HCT116 (cell line): ENCODE measurements around the gene SEMA4D. TPM values are rescaled to one million over a fixed set of nuclear protein-coding genes. Genes with fewer than 3 reads are reported as not detected.
A peak's percentile ranks its signal among the peaks of the same experiment; 100 is the strongest.

Source experiments
- ATAC-seq: fragments of 200-7000 bp; cut with Tn5 transposase; 2 replicates; pipeline ENCODE4 v1.9.1; 2020; ENCODE audit warnings: mild to moderate bottlenecking, moderate library complexity
- BruUV-seq: library from RNA; stranded (reverse); fragments of 400-500 nt; replicated peaks from 2 replicates; lab custom pipeline; 2021; lab: Mats Ljungman, UMichigan
- CTCF ChIA-PET: fragments of 300-600 bp; sonication (Branson Sonifier 250); formaldehyde crosslinking; loops from one replicate; lab custom pipeline; 2021; ENCODE audit warnings: antibody characterized with exemption; lab: Charles Lee
- POLR2A ChIA-PET: fragments of 300-600, 350-600 bp; sonication (Branson Sonifier 250); formaldehyde crosslinking; loops from one replicate; lab custom pipeline; 2021; ENCODE audit warnings: antibody characterized with exemption; lab: Charles Lee
- RAD21 ChIA-PET, 2 experiments: fragments of 300-600 bp; sonication (Branson Sonifier 250); formaldehyde crosslinking; loops; one replicate each; lab custom pipeline; 2023; ENCODE audit warnings: low total read pairs in 2 of 2; ENCODE audit not compliant: uncharacterized antibody in 2 of 2, unreplicated experiment in 2 of 2, low non-redundant PET in 1 of 2; lab: Charles Lee
- DNase-seq: peaks from one replicate; pipeline ENCODE4 v3.0.0-alpha.2; 2010; ENCODE audit warnings: low read depth, low spot score
- H2AFZ ChIP-seq: fragments of 200-600 bp; shearing (Covaris generic), sonication (generic); 2 replicates; pipeline ENCODE4 v1.6.1; 2017; ENCODE audit warnings: low read depth, mixed run types, mixed read lengths, antibody characterized with exemption, low read length; ENCODE audit not compliant: poor library complexity, severe bottlenecking
- H3K27ac ChIP-seq: 2 replicates; pipeline ENCODE4 v1.5.1; 2012; ENCODE audit warnings: low read depth, low read length
- H3K27me3 ChIP-seq: fragments of 200-600 bp; sonication (generic); 2 replicates; pipeline ENCODE4 v1.6.1; 2016; ENCODE audit warnings: mixed run types, low read length, mixed read lengths; ENCODE audit not compliant: insufficient read depth
- H3K36me3 ChIP-seq, 2 experiments: fragments of 200-500 bp in 1 of 2; fragments of 200-600 bp in 1 of 2; sonication (Bioruptor generic) in 1 of 2; sonication (generic) in 1 of 2; 2 replicates each; pipeline versions ENCODE4 v1.5.1 to v1.6.1; 2014 to 2016; ENCODE audit warnings: low read length in 2 of 2, inconsistent platforms in 1 of 2, mixed read lengths in 1 of 2, mixed run types in 1 of 2; ENCODE audit not compliant: insufficient read depth in 2 of 2, control insufficient read depth in 1 of 2
- H3K4me1 ChIP-seq, 2 experiments: fragments of 200-600 bp in 1 of 2; sonication (generic) in 1 of 2; 2 replicates each; pipeline versions ENCODE4 v1.5.1 to v1.6.1; 2012 to 2017; ENCODE audit warnings: low read length in 2 of 2, inconsistent platforms in 1 of 2, mild to moderate bottlenecking in 1 of 2, mixed read lengths in 1 of 2, mixed run types in 1 of 2, moderate library complexity in 1 of 2; ENCODE audit not compliant: insufficient read depth in 2 of 2, control insufficient read depth in 1 of 2
- H3K4me2 ChIP-seq: fragments of 200-600 bp; sonication (generic); 2 replicates; pipeline ENCODE4 v1.6.1; 2017; ENCODE audit warnings: mixed run types, low read length, mixed read lengths
- H3K4me3 ChIP-seq, 2 experiments: fragments of 200-600 bp in 1 of 2; sonication (generic) in 1 of 2; replicated peaks in 1 of 2; 2 replicates each; pipeline ENCODE4 v1.5.1; 2011 to 2016; ENCODE audit warnings: low read length in 2 of 2, control low read depth in 1 of 2, low read depth in 1 of 2, mild to moderate bottlenecking in 1 of 2, mixed read lengths in 1 of 2, mixed run types in 1 of 2
- H3K79me2 ChIP-seq: fragments of 200-600 bp; sonication (generic); 2 replicates; pipeline ENCODE4 v1.6.1; 2017; ENCODE audit warnings: mild to moderate bottlenecking, mixed run types, low read length, moderate library complexity, mixed read lengths; ENCODE audit not compliant: insufficient read depth
- H3K9ac ChIP-seq: fragments of 200-600 bp; sonication (generic); 2 replicates; pipeline ENCODE4 v1.6.1; 2016; ENCODE audit warnings: low read length, mixed read lengths
- H3K9me2 ChIP-seq: fragments of 200-600 bp; sonication (generic), shearing (Covaris generic); 2 replicates; pipeline ENCODE4 v1.6.1; 2017; ENCODE audit warnings: mixed run types, mild to moderate bottlenecking, moderate library complexity; ENCODE audit not compliant: insufficient read depth
- H3K9me3 ChIP-seq, 2 experiments: fragments of 200-500 bp in 1 of 2; fragments of 200-600 bp in 1 of 2; sonication (Bioruptor generic) in 1 of 2; sonication (generic) in 1 of 2; 2 replicates each; pipeline ENCODE4 v1.6.1; 2014 to 2017; ENCODE audit warnings: low read length in 2 of 2, mixed read lengths in 2 of 2, inconsistent platforms in 1 of 2, low read depth in 1 of 2, mild to moderate bottlenecking in 1 of 2, mixed run types in 1 of 2, moderate library complexity in 1 of 2; ENCODE audit not compliant: control insufficient read depth in 1 of 2, insufficient read depth in 1 of 2
- H4K20me1 ChIP-seq: fragments of 200-600 bp; sonication (generic), shearing (Covaris generic); 2 replicates; pipeline ENCODE4 v1.6.1; 2017; ENCODE audit warnings: mixed run types, mild to moderate bottlenecking, moderate library complexity; ENCODE audit not compliant: insufficient read depth
- EGR1 ChIP-seq: IDR thresholded peaks from 2 replicates; pipeline ENCODE4 v1.6.1; 2012; ENCODE audit warnings: low read depth
- EZH2 ChIP-seq: fragments of 200-600 bp; sonication (generic); IDR thresholded peaks from 2 replicates; pipeline ENCODE4 v1.6.1; 2017; ENCODE audit warnings: antibody characterized with exemption, mixed run types
- EZH2phosphoT487 ChIP-seq: fragments of 200-600 bp; IDR thresholded peaks from 2 replicates; pipeline ENCODE4 v1.6.1; 2018; ENCODE audit warnings: antibody characterized with exemption, borderline replicate concordance
- FOSL1 ChIP-seq: IDR thresholded peaks from 2 replicates; pipeline ENCODE4 v1.6.1; 2012; ENCODE audit warnings: low read depth
- JUND ChIP-seq: IDR thresholded peaks from 2 replicates; pipeline ENCODE4 v1.6.1; 2012
- POLR2AphosphoS5 ChIP-seq: IDR thresholded peaks from 2 replicates; pipeline ENCODE4 v1.6.1; 2011; ENCODE audit warnings: mild to moderate bottlenecking, low read depth, low read length, moderate library complexity
- REST ChIP-seq: IDR thresholded peaks from 2 replicates; pipeline ENCODE4 v1.6.1; 2012; ENCODE audit warnings: low read depth
- SIN3A ChIP-seq: IDR thresholded peaks from 2 replicates; pipeline ENCODE4 v1.6.1; 2012; ENCODE audit warnings: low read depth
- SP1 ChIP-seq: IDR thresholded peaks from 2 replicates; pipeline ENCODE4 v1.6.1; 2012; ENCODE audit warnings: low read depth
- SRF ChIP-seq: IDR thresholded peaks from 2 replicates; pipeline ENCODE4 v1.6.1; 2012; ENCODE audit warnings: low read depth
- TCF7L2 ChIP-seq: IDR thresholded peaks from 2 replicates; pipeline ENCODE4 v1.7.0; 2011; ENCODE audit warnings: borderline replicate concordance, inconsistent platforms; ENCODE audit not compliant: insufficient read depth, insufficient read length; ENCODE audit errors: extremely low read depth
- ZBTB33 ChIP-seq: IDR thresholded peaks from 2 replicates; pipeline ENCODE4 v1.6.1; 2011; ENCODE audit warnings: mild to moderate bottlenecking, low read length, moderate library complexity; ENCODE audit not compliant: insufficient replicate concordance; ENCODE audit errors: extremely low read depth
- ZFX ChIP-seq: fragments of 450-650 bp; IDR thresholded peaks from 2 replicates; pipeline ENCODE4 v1.6.1; 2017
- ZNF274 ChIP-seq: fragments of 200-500 bp; sonication (Bioruptor generic); IDR thresholded peaks from 2 replicates; pipeline ENCODE4 v1.6.1; 2014; ENCODE audit warnings: mild to moderate bottlenecking, low read depth, low read length, inconsistent platforms
- intact Hi-C: fragments of 100-400 bp; cut with micrococcal nuclease; formaldehyde crosslinking; loops from 2 replicates; pipeline ENCODE4 v1.10.0; 2022
- total RNA-seq: library from RNA; stranded (reverse); gene quantifications from one replicate; pipeline ENCODE4 v1.2.1, GENCODE V29; 2021; ENCODE audit not compliant: unreplicated experiment

Gene SEMA4D
- total RNA-seq, 1 experiment from 2014 or later = 32.0 TPM

- ATAC-seq (peak; percentile 72), DNase-seq (no peak)
- H3K27ac ChIP-seq = peak overlapping the region; percentile 61; the same call in 1 of the 2 replicates
- ChIA-PET CTCF (no interaction called here), POLR2A (no interaction called here), RAD21 (no interaction called here)
- no peaks in the 10 kb centered on the region for H3K9me2 ChIP-seq
- H3K4me1 ChIP-seq = peaks cover 12 to 15% of the 10 kb centered on the region in 2 experiments
- H3K27me3 ChIP-seq = no peaks in the 10 kb centered on the region
- no peaks in the 10 kb centered on the region for H3K9me3 ChIP-seq
- H3K9ac ChIP-seq = peak overlapping the region; percentile 71
- H3K36me3 ChIP-seq = no peaks in the 10 kb centered on the region
- peak overlapping the region; percentile 90 for H3K4me2 ChIP-seq
- peak overlapping the region; percentile 68 to 73 for H3K4me3 ChIP-seq
- H2AFZ ChIP-seq = no peak overlapping the region
- H3K79me2 ChIP-seq = peaks cover 41% of the 10 kb centered on the region
- BruUV-seq = no TSS peak
- intact Hi-C loops = loop anchor here (5.0 kb wide), 1 partner anchor 65 kb away; no protein-coding TSS in a partner anchor
- no peaks in the 10 kb centered on the region for H4K20me1 ChIP-seq
- TF ChIP-seq EGR1 = no peak
- no peak for TF ChIP-seq EZH2phosphoT487
- TF ChIP-seq ZFX = peak; percentile 57
- no peak for TF ChIP-seq ZNF274
- no peak for TF ChIP-seq SRF
- TF ChIP-seq EZH2 = no peak
Measured at GRCh38 chr9:89497257-89497963, 503 bp downstream of the SEMA4D start.

- intact Hi-C loops = loop anchor here (5.0 kb wide), 1 partner anchor 64 kb away; no protein-coding TSS in a partner anchor
- peak overlapping the region; percentile 71 for H3K9ac ChIP-seq
- H3K79me2 ChIP-seq = peaks cover 46% of the 10 kb centered on the region
- TSS peak; percentile 64 for BruUV-seq
- no peak for TF ChIP-seq ZFX
- TF ChIP-seq SIN3A = no peak
- TF ChIP-seq ZBTB33 = no peak
- no peak for TF ChIP-seq SP1
- TF ChIP-seq JUND = no peak
- no peak for TF ChIP-seq TCF7L2
- TF ChIP-seq ZNF274 = no peak
- TF ChIP-seq FOSL1 = no peak
- TF ChIP-seq REST = no peak
- TF ChIP-seq POLR2AphosphoS5 = no peak
- no peaks in the 10 kb centered on the region for H3K9me2 ChIP-seq
- ChIA-PET CTCF (no interaction called here), RAD21 (interaction anchor here in 1 of 2 experiments (0.5 kb wide), 1 partner anchor 54 kb away, joined by 4 read pairs; no protein-coding TSS in a partner anchor), POLR2A (no interaction called here)
- no peaks in the 10 kb centered on the region for H3K9me3 ChIP-seq
- DNase-seq (no peak), ATAC-seq (no peak)
- H3K4me2 ChIP-seq = peak overlapping the region; percentile 90
- H4K20me1 ChIP-seq = no peaks in the 10 kb centered on the region
- peak overlapping the region; percentile 61; the same call in 1 of the 2 replicates for H3K27ac ChIP-seq
- peak overlapping the region; percentile 68 to 73 for H3K4me3 ChIP-seq
- H2AFZ ChIP-seq = no peak overlapping the region
- no peaks in the 10 kb centered on the region for H3K27me3 ChIP-seq
- H3K36me3 ChIP-seq = no peaks in the 10 kb centered on the region
- H3K4me1 ChIP-seq = peaks cover 12 to 15% of the 10 kb centered on the region in 2 experiments
Measured at GRCh38 chr9:89496645-89497256, 1.2 kb downstream of the SEMA4D start.
